H1 (cell line): ENCODE measurements around the gene PHOX2A. TPM values are rescaled to one million over a fixed set of nuclear protein-coding genes. Genes with fewer than 3 reads are reported as not detected.
A peak's percentile ranks its signal among the peaks of the same experiment; 100 is the strongest.

Source experiments
- CTCF ChIA-PET: fragments of 300-600 bp; sonication (Branson Sonifier 250); formaldehyde crosslinking; loops from one replicate; lab custom pipeline; 2021; ENCODE audit not compliant: partially characterized antibody; lab: Charles Lee
- POLR2A ChIA-PET: fragments of 300-600 bp; sonication (Branson Sonifier 250); formaldehyde crosslinking; loops from one replicate; lab custom pipeline; 2021; ENCODE audit warnings: inconsistent platforms; ENCODE audit not compliant: partially characterized antibody; lab: Charles Lee
- DNase-seq, 2 experiments: peaks; one replicate each; pipeline versions ENCODE4 v3.0.0 to v3.0.0-alpha.2; 2010 to 2022; ENCODE audit warnings: low spot score in 2 of 2, low read depth in 1 of 2, mixed read lengths in 1 of 2
- FAIRE-seq: peaks from 2 replicates; lab custom pipeline; 2011; peaks lifted over from hg19 to GRCh38; lab: Jason Lieb, UNC
- H2AFZ ChIP-seq: 2 replicates; pipeline ENCODE4 v1.8.1; 2012; ENCODE audit warnings: low read length, inconsistent platforms
- H2AK5ac ChIP-seq: 2 replicates; pipeline ENCODE4 v1.6.1; 2013; ENCODE audit warnings: low read depth, low read length
- H2BK120ac ChIP-seq: replicated peaks from 2 replicates; pipeline ENCODE3; 2013; ENCODE audit warnings: low read depth, low read length, inconsistent platforms
- H2BK12ac ChIP-seq: 2 replicates; pipeline ENCODE4 v1.6.1; 2013; ENCODE audit warnings: low read depth, low read length
- H2BK15ac ChIP-seq: 2 replicates; pipeline ENCODE4 v1.6.1; 2013; ENCODE audit warnings: low read length
- H2BK20ac ChIP-seq: 2 replicates; pipeline ENCODE4 v1.6.1; 2013; ENCODE audit warnings: low read length
- H2BK5ac ChIP-seq: 2 replicates; pipeline ENCODE4 v1.6.1; 2013; ENCODE audit warnings: low read depth, low read length
- H3K14ac ChIP-seq: 2 replicates; pipeline ENCODE4 v1.6.1; 2013; ENCODE audit warnings: inconsistent platforms; ENCODE audit not compliant: insufficient read length
- H3K18ac ChIP-seq: 2 replicates; pipeline ENCODE4 v1.6.1; 2013; ENCODE audit warnings: low read length; ENCODE audit errors: extremely low read depth
- H3K23ac ChIP-seq: 2 replicates; pipeline ENCODE4 v1.6.1; 2013; ENCODE audit warnings: inconsistent platforms; ENCODE audit not compliant: insufficient read length
- H3K23me2 ChIP-seq: 2 replicates; pipeline ENCODE4 v1.6.1; 2013; ENCODE audit warnings: low read depth, low read length
- H3K27ac ChIP-seq: 2 replicates; pipeline ENCODE4 v1.6.1; 2011; ENCODE audit warnings: low read depth, low read length, inconsistent platforms
- H3K27me3 ChIP-seq, 4 experiments: replicated peaks in 1 of 4; 1 replicate in 1 of 4; 2 replicates in 3 of 4; pipeline versions ENCODE4 v1.6.1 to v1.8.1; 2011 to 2013; ENCODE audit warnings: low read length in 3 of 4, mild to moderate bottlenecking in 3 of 4, inconsistent platforms in 2 of 4, mixed read lengths in 2 of 4, moderate library complexity in 1 of 4; ENCODE audit not compliant: control insufficient read depth in 3 of 4, insufficient read depth in 3 of 4; ENCODE audit errors: extremely low read depth in 1 of 4
- H3K36me3 ChIP-seq, 4 experiments: 2 replicates each; pipeline versions ENCODE4 v1.6.1 to v1.8.1; 2011 to 2013; ENCODE audit warnings: mild to moderate bottlenecking in 4 of 4, low read length in 3 of 4, moderate library complexity in 2 of 4, control low read depth in 1 of 4, inconsistent platforms in 1 of 4; ENCODE audit not compliant: insufficient read depth in 4 of 4, control insufficient read depth in 2 of 4
- H3K4ac ChIP-seq: replicated peaks from 2 replicates; pipeline ENCODE3; 2013; ENCODE audit warnings: low read length, low read depth, mixed read lengths, inconsistent platforms; ENCODE audit not compliant: insufficient read length
- H3K4me1 ChIP-seq, 4 experiments: replicated peaks in 1 of 4; 1 replicate in 1 of 4; 2 replicates in 3 of 4; pipeline versions ENCODE4 v1.6.1 to v1.8.1; 2011 to 2013; ENCODE audit warnings: low read length in 3 of 4, inconsistent platforms in 2 of 4, mixed read lengths in 1 of 4; ENCODE audit not compliant: insufficient read depth in 4 of 4, control insufficient read depth in 3 of 4
- H3K4me2 ChIP-seq, 2 experiments: 2 replicates each; pipeline versions ENCODE4 v1.6.1 to v1.8.1; 2011 to 2013; ENCODE audit warnings: low read depth in 2 of 2, low read length in 2 of 2, control low read depth in 1 of 2, inconsistent platforms in 1 of 2, mild to moderate bottlenecking in 1 of 2; ENCODE audit not compliant: insufficient read depth in 1 of 2
- H3K4me3 ChIP-seq, 4 experiments: fragments of 200-600, 300-600 bp in 1 of 4; sonication (generic), shearing (Covaris generic), sonication (Bioruptor Twin) in 1 of 4; 2 replicates each; pipeline versions ENCODE4 v1.5.1 to v1.8.1; 2011 to 2016; ENCODE audit warnings: low read length in 4 of 4, low read depth in 3 of 4, control low read depth in 2 of 4, inconsistent platforms in 2 of 4, mild to moderate bottlenecking in 2 of 4, mixed read lengths in 1 of 4, moderate library complexity in 1 of 4; ENCODE audit not compliant: insufficient read depth in 2 of 4; ENCODE audit errors: extremely low read depth in 1 of 4
- H3K56ac ChIP-seq: replicated peaks from 2 replicates; pipeline ENCODE3; 2013; ENCODE audit warnings: low read depth, mild to moderate bottlenecking, mixed read lengths, low read length, inconsistent platforms; ENCODE audit not compliant: insufficient read length
- H3K79me1 ChIP-seq: 2 replicates; pipeline ENCODE4 v1.6.1; 2013; ENCODE audit warnings: low read depth, low read length, control low read depth
- H3K79me2 ChIP-seq, 2 experiments: 2 replicates each; pipeline versions ENCODE4 v1.6.1 to v1.8.1; 2012 to 2013; ENCODE audit warnings: low read length in 2 of 2, mild to moderate bottlenecking in 2 of 2, inconsistent platforms in 1 of 2; ENCODE audit not compliant: insufficient read depth in 2 of 2, control insufficient read depth in 1 of 2
- H3K9ac ChIP-seq, 4 experiments: replicated peaks in 1 of 4; 1 replicate in 1 of 4; 2 replicates in 3 of 4; pipeline versions ENCODE4 v1.6.1 to v1.8.1; 2011 to 2013; ENCODE audit warnings: low read depth in 3 of 4, low read length in 3 of 4, control low read depth in 2 of 4, mild to moderate bottlenecking in 2 of 4, moderate library complexity in 2 of 4, inconsistent platforms in 1 of 4; ENCODE audit errors: extremely low read depth in 1 of 4
- H3K9me3 ChIP-seq, 2 experiments: 2 replicates each; pipeline versions ENCODE4 v1.6.1 to v1.8.1; 2012 to 2013; ENCODE audit warnings: mild to moderate bottlenecking in 2 of 2, moderate library complexity in 2 of 2, control low read depth in 1 of 2, inconsistent platforms in 1 of 2, low read depth in 1 of 2, low read length in 1 of 2, mixed read lengths in 1 of 2; ENCODE audit not compliant: insufficient read depth in 2 of 2
- H4K20me1 ChIP-seq, 2 experiments: replicated peaks in 1 of 2; 2 replicates each; pipeline versions ENCODE3 to v1.8.1; 2011 to 2013; ENCODE audit warnings: inconsistent platforms in 2 of 2, low read length in 2 of 2, mild to moderate bottlenecking in 1 of 2; ENCODE audit not compliant: insufficient read depth in 2 of 2, control insufficient read depth in 1 of 2
- H4K5ac ChIP-seq: 2 replicates; pipeline ENCODE4 v1.6.1; 2013; ENCODE audit warnings: low read length, low read depth, mixed read lengths, inconsistent platforms; ENCODE audit not compliant: insufficient read length
- H4K8ac ChIP-seq: 2 replicates; pipeline ENCODE4 v1.8.0; 2013; ENCODE audit warnings: mild to moderate bottlenecking, moderate library complexity, low read length, inconsistent platforms; ENCODE audit not compliant: insufficient read depth; ENCODE audit errors: extremely low read depth
- H4K91ac ChIP-seq: replicated peaks from 2 replicates; pipeline ENCODE3; 2013; ENCODE audit warnings: low read length, mixed read lengths, inconsistent platforms; ENCODE audit not compliant: insufficient read length
- CBX8 ChIP-seq: fragments of 300-800, 300-1000 bp; sonication (generic); IDR thresholded peaks from 2 replicates; pipeline ENCODE4 v1.7.1; 2016; ENCODE audit warnings: low read depth, low read length, borderline replicate concordance
- CREB1 ChIP-seq: IDR thresholded peaks from 2 replicates; pipeline ENCODE4 v1.6.1; 2012; ENCODE audit warnings: inconsistent platforms
- EZH2 ChIP-seq: fragments of 200-600 bp; sonication (generic); IDR thresholded peaks from 2 replicates; pipeline ENCODE4 v1.7.1; 2012; ENCODE audit warnings: low read depth, mild to moderate bottlenecking, moderate library complexity, low read length, inconsistent platforms; ENCODE audit not compliant: severe bottlenecking
- HDAC2 ChIP-seq, 2 experiments: fragments of 300-600 bp in 1 of 2; sonication (generic) in 1 of 2; IDR thresholded peaks; 2 replicates each; pipeline ENCODE4 v1.6.1; 2011 to 2012; ENCODE audit warnings: low read depth in 2 of 2, low read length in 2 of 2, mild to moderate bottlenecking in 2 of 2, moderate library complexity in 2 of 2, borderline replicate concordance in 1 of 2, inconsistent platforms in 1 of 2
- HDAC6 ChIP-seq: IDR thresholded peaks from one replicate; pipeline ENCODE4 v1.7.1; 2012; ENCODE audit warnings: low read depth, mild to moderate bottlenecking, inconsistent platforms, low read length, moderate library complexity
- JUN ChIP-seq: IDR thresholded peaks from 2 replicates; pipeline ENCODE4 v1.6.1; 2011; ENCODE audit warnings: low read depth, mild to moderate bottlenecking, improper control_type of control experiment, low read length
- MAX ChIP-seq: IDR thresholded peaks from 2 replicates; pipeline ENCODE4 v1.6.1; 2012; ENCODE audit warnings: inconsistent platforms
- RXRA ChIP-seq: IDR thresholded peaks from 2 replicates; pipeline ENCODE4 v1.6.1; 2011; ENCODE audit warnings: low read depth, mild to moderate bottlenecking, low read length, moderate library complexity; ENCODE audit not compliant: insufficient read depth
- SRF ChIP-seq: IDR thresholded peaks from 2 replicates; pipeline ENCODE4 v1.6.1; 2011; ENCODE audit warnings: mild to moderate bottlenecking, low read depth, low read length, moderate library complexity
- TBP ChIP-seq: IDR thresholded peaks from 2 replicates; pipeline ENCODE4 v1.6.1; 2011; ENCODE audit warnings: low read depth, low read length, improper control_type of control experiment
- WGBS, 2 experiments: shearing (Covaris generic) in 1 of 2; methylation state at CpG; one replicate each; pipeline versions ENCODE4 v1.1.6 to v1.1.7; 2013 to 2015; ENCODE audit warnings: low lambda C conversion rate in 2 of 2, mixed read lengths in 2 of 2, inconsistent platforms in 1 of 2, low coverage in 1 of 2, missing lambda C conversion rate in 1 of 2; ENCODE audit not compliant: insufficient replicate concordance in 2 of 2, insufficient coverage in 1 of 2, insufficient read length in 1 of 2; ENCODE audit errors: extremely low coverage in 1 of 2, missing lambda C conversion rate in 1 of 2; 5-methylcytosine and 5-hydroxymethylcytosine counted together
- polyA plus RNA-seq, 7 experiments: library from polyadenylated mRNA; depleted of rRNA in 3 of 7; stranded (reverse) in 5 of 7; unstranded in 2 of 7; fragments of >200 nt in 5 of 7; fragments of 200-250 nt in 2 of 7; gene quantifications; 1 replicate in 5 of 7; 2 replicates in 1 of 7; 4 replicates in 1 of 7; pipeline versions ENCODE4 v1.2.1 to v1.2.3, GENCODE V29; 2011 to 2013; ENCODE audit warnings: missing spikeins in 2 of 7, mixed read lengths in 2 of 7
- total RNA-seq: library from RNA; stranded (reverse); fragmentation: NEBNext Ultra II Directional; extraction: Animal tissue kit (Norgen Biotek cat#: 25700); gene quantifications from 2 replicates; pipeline ENCODE4 v1.2.1, GENCODE V29; 2021

PHOX2A gene
- total and polyA plus RNA-seq, 2 of the 8 experiments (the other 6 are each of a cell fraction or from before 2014, with no cell fraction given) = 0.67 TPM; not detected in 1

GRCh38 chr11:72238492-72239312 lies 5.3 kb downstream of the PHOX2A start:
- H3K79me2 ChIP-seq = no peaks in the 10 kb centered on the region
- no peak overlapping the region for H2BK120ac ChIP-seq
- no peak overlapping the region for H3K56ac ChIP-seq
- no peaks in the 10 kb centered on the region; a peak in 1 of 4 replicates for H3K9me3 ChIP-seq
- ChIA-PET POLR2A (interaction anchor here (0.7 to 7.7 kb wide), 9 partner anchors 10 to 235 kb away, joined by 3 to 160 read pairs (median 3); partner anchors contain the start of genes CLPB and INPPL1), CTCF (interaction anchor here (0.8 to 5.2 kb wide), 22 partner anchors 12 to 213 kb away, joined by 3 to 72 read pairs (median 4); partner anchors contain the start of genes CLPB and INPPL1)
- no peak overlapping the region for H3K14ac ChIP-seq
- peaks cover 11 to 12% of the 10 kb centered on the region in 2 experiments for H4K20me1 ChIP-seq
- H3K27ac ChIP-seq = no peak overlapping the region
- H3K9ac ChIP-seq = no peak overlapping the region
- H3K23ac ChIP-seq = no peak overlapping the region
- H3K18ac ChIP-seq = peak overlapping the region; percentile 13; the same call in 1 of the 2 replicates
- H2BK20ac ChIP-seq = no peak overlapping the region
- H3K36me3 ChIP-seq = peaks cover 11 to 30% (median 22%) of the 10 kb centered on the region in 4 experiments; a peak in 6 of 8 replicates
- DNase-seq (no peak), FAIRE-seq (no peak)
- H4K5ac ChIP-seq = no peak overlapping the region
- H4K8ac ChIP-seq = no peak overlapping the region
- H3K4me2 ChIP-seq = peak overlapping the region; percentile 87 to 90
- H2BK5ac ChIP-seq = no peak overlapping the region
- no peak overlapping the region for H4K91ac ChIP-seq
- peaks cover 12% of the 10 kb centered on the region; the same call in 1 of the 2 replicates for H3K23me2 ChIP-seq
- no peak overlapping the region for H2BK15ac ChIP-seq
- peaks cover 42 to 54% (median 51%) of the 10 kb centered on the region in 4 experiments for H3K27me3 ChIP-seq
- peaks cover 3 to 29% (median 23%) of the 10 kb centered on the region in 4 experiments for H3K4me1 ChIP-seq
- 23% methylated on average over 24 of the region's 28 CpGs; no CpG with 5 or more reads in 1 of the 2 experiments for WGBS, 2 experiments
- peak overlapping the region; percentile 27 to 60 (median 38); a peak in 6 of 8 replicates for H3K4me3 ChIP-seq
- no peak overlapping the region for H2BK12ac ChIP-seq
- no peak overlapping the region for H3K4ac ChIP-seq
- no peaks in the 10 kb centered on the region for H3K79me1 ChIP-seq
- no peak overlapping the region for H2AFZ ChIP-seq
- H2AK5ac ChIP-seq = no peak overlapping the region
- TF ChIP-seq JUN (no peak), MAX (no peak), SRF (peak; percentile 76; the same call in 1 of the 2 replicates), CBX8 (no peak), HDAC2 (IDR thresholded peaks at IDR 0.05; ENCODE audit: borderline replicate concordance in 1 of 2, low read depth in 2 of 2, low read length in 2 of 2) (no peak), EZH2 (no peak), HDAC6 (no peak), CREB1 (no peak), RXRA (no peak), TBP (no peak)
